Lower leg skin (tissue), 4 donors: ENCODE measurements around the gene CNGA1. TPM values are rescaled to one million over a fixed set of nuclear protein-coding genes. Genes with fewer than 3 reads are reported as not detected.

ENCODE experiments used
- DNase-seq, 2 donors: peaks; one replicate each; pipeline ENCODE4 v3.0.0-alpha.2; 2019; ENCODE audit warnings: low spot score in 2 of 2
- H3K4me3 ChIP-seq: fragments of 200-600 bp; sonication (generic); 2 replicates; pipeline ENCODE4 v1.5.1; 2017; ENCODE audit warnings: mild to moderate bottlenecking, low read depth; ENCODE audit not compliant: poor library complexity, severe bottlenecking
- POLR2A ChIP-seq, 2 donors: fragments of 450-650 bp; IDR thresholded peaks; one replicate each; pipeline ENCODE4 v1.6.1; 2016 to 2017; ENCODE audit warnings: antibody characterized with exemption in 2 of 2, mild to moderate bottlenecking in 1 of 2, moderate library complexity in 1 of 2
- WGBS, 2 donors: methylation state at CpG; one replicate each; pipeline ENCODE4 v1.1.5; 2018; 5-methylcytosine and 5-hydroxymethylcytosine counted together
- intact Hi-C: fragments of 100-400 bp; cut with DNase I; formaldehyde crosslinking; loops from one replicate; pipeline ENCODE4 v1.15.0; 2023; ENCODE audit warnings: low total_unique reads
- total RNA-seq, 4 donors: library from RNA; depleted of rRNA; stranded (reverse); fragments of >200 nt; gene quantifications; one replicate each; pipeline ENCODE4 v1.1.0, GENCODE V29; 2016
- TF ChIP-seq, protein P1 (sequence below), 3 donors: fragments of 450-650 bp; IDR thresholded peaks; one replicate each; pipeline ENCODE4 v1.5.1; 2016; ENCODE audit warnings: antibody characterized with exemption in 3 of 3, mild to moderate bottlenecking in 3 of 3, moderate library complexity in 2 of 3

The CNGA1 gene
- total RNA-seq, 4 donors from 2014 or later: 3.6 to 12.8 (median 8.7) TPM

DNA sequence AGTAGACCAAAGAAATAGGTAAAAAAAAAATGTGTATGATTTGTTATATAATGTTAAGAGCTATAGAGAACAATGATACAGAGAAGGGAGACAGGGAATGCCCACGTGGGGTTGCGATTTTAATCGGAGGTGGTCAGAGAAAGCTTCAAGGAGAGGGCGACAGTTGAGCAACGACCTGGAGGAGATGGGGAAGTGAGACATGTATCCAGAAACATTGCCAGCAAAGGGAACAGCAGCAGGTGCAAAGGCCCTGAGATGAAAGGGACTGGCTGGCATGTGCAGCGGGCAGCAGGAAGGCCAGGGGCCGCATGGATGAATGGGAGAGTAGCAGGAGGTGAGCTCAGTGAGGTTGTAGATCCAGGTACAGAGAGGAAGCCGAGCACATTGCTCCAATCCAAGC lies 33.0 kb upstream of the CNGA1 start:
- TF ChIP-seq POLR2A (IDR thresholded peaks at IDR 0.05): no peak
- TF ChIP-seq, protein P1, sequence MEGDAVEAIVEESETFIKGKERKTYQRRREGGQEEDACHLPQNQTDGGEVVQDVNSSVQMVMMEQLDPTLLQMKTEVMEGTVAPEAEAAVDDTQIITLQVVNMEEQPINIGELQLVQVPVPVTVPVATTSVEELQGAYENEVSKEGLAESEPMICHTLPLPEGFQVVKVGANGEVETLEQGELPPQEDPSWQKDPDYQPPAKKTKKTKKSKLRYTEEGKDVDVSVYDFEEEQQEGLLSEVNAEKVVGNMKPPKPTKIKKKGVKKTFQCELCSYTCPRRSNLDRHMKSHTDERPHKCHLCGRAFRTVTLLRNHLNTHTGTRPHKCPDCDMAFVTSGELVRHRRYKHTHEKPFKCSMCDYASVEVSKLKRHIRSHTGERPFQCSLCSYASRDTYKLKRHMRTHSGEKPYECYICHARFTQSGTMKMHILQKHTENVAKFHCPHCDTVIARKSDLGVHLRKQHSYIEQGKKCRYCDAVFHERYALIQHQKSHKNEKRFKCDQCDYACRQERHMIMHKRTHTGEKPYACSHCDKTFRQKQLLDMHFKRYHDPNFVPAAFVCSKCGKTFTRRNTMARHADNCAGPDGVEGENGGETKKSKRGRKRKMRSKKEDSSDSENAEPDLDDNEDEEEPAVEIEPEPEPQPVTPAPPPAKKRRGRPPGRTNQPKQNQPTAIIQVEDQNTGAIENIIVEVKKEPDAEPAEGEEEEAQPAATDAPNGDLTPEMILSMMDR (IDR thresholded peaks at IDR 0.05): no peak
- intact Hi-C loops: no loop called here

DNA sequence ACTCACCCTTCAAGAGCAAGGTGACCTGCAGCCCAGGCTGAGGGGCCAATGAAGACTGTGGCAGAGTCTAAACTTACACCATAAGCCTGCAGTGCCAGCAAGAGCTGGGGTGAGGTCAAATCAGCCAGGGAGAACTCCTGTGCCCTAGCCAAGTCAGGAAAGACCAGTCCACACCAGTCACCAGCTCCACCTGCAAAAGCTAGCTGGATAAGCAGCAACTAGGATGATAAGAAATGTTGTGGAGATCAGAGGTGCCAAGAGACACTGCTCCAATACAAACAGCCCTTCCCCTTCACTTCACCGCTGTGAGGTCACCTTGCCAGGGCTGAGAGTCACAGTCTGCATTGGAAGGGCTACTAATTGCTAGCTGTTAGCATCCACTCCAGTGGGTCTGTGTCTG lies 31.4 kb upstream of the CNGA1 start:
- intact Hi-C loops: no loop called here
- WGBS, 2 donors: 68 to 69% methylated on average over 1 of the region's 1 CpG
- no peak for DNase-seq
- no peak overlapping the region for H3K4me3 ChIP-seq
- TF ChIP-seq, protein P1 (IDR thresholded peaks at IDR 0.05): no peak
- TF ChIP-seq POLR2A (IDR thresholded peaks at IDR 0.05): no peak

More for the DNA sequence above, 33.0 kb upstream of the CNGA1 start:
- DNase-seq: no peak
- WGBS, 2 donors: 79 to 83% methylated on average over 8 of the region's 8 CpGs
- H3K4me3 ChIP-seq: no peak overlapping the region

DNA sequence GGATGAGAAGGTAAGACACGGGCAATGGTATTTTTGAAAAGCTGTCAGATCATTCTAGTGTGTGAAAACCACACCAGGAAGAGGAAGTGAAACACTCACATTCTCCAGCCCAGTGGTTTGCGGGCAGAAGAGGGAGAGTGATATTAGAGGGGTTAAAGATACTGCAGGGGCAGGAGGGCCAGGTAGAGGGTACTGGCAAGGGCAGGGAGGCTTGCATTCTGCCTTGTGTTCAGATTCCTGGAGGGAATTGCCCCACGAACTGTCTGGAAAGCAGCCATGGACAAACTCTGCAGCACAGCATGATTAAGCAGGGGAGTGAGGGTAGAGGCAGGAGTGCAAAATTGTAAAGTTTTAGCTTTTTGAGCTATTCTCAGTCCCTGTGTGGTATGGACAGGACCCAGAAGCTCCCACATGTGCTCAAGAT lies 31.0 kb upstream of the CNGA1 start:
- DNase-seq: no peak
- intact Hi-C loops: no loop called here
- TF ChIP-seq, protein P1 (IDR thresholded peaks at IDR 0.05): no peak
- no peak for TF ChIP-seq POLR2A (IDR thresholded peaks at IDR 0.05)
- WGBS, 2 donors: 29 to 37% methylated on average over 3 of the region's 3 CpGs
- H3K4me3 ChIP-seq: no peak overlapping the region

DNA sequence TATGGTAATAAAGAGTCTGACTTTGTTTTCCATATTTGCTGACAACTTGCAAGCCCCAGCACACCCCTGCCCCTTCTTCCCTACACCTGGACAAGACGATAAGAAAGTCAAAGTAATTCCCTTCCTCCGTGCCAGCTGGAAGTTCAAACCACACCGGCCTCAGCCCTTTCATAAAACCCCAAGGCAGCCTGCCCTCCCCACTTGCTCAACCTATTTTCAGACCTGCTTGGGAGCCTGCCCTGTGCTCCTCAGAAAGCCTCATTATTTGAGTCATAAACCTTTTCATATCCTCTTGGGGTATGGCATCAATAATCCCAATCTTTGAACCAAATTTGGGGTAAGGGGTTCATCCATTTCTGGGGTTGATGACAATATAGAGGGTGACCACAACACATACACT lies 29.6 kb upstream of the CNGA1 start:
- no peak for DNase-seq
- H3K4me3 ChIP-seq: no peak overlapping the region
- WGBS, 2 donors: 26 to 34% methylated on average over 3 of the region's 3 CpGs
- intact Hi-C loops: no loop called here
- TF ChIP-seq, protein P1 (IDR thresholded peaks at IDR 0.05): no peak
- TF ChIP-seq POLR2A (IDR thresholded peaks at IDR 0.05): no peak

DNA sequence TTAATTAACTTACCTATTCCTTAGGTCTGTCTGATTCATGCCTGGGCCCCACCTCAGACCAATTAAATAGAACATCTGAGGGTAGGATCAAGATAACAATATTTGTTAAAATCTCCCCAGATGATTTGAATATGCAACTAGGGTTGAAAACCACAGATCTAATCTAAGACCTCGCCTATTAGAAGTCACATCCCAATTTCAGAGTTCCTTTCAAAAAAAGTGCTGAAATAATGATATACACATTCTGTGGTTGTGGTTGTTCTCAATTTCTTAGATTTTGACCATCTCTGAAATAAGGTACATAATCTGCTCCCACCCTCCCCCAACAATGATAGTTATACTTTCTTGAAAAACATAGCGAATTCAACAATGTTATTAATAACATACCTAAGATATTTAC lies 27.8 kb upstream of the CNGA1 start:
- 80 to 82% methylated on average over 2 of the region's 2 CpGs for WGBS, 2 donors
- TF ChIP-seq, protein P1 (IDR thresholded peaks at IDR 0.05): no peak
- no peak for TF ChIP-seq POLR2A (IDR thresholded peaks at IDR 0.05)
- DNase-seq: no peak
- H3K4me3 ChIP-seq: no peak overlapping the region
- intact Hi-C loops: no loop called here

DNA sequence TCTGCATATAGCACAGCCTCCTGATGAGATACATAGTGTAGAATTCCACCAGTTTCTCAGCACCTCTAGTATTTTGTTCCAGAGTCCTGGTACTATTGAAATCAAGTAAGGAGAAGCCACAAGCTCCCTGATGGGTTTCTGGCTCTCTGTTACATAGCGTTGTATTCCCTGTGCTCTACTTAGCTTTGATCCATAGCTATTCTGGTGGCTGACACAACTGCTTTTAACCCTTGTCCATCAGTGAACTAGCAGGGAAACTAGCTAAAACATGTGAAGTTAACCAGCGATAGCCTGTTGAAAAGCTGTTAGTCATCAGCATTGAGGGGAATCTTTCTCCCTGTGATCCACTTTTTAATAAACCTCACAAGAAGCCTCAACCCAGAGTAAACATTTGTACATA lies 27.0 kb upstream of the CNGA1 start:
- DNase-seq: no peak
- H3K4me3 ChIP-seq: no peak overlapping the region
- TF ChIP-seq POLR2A (IDR thresholded peaks at IDR 0.05): no peak
- TF ChIP-seq, protein P1 (IDR thresholded peaks at IDR 0.05): no peak
- intact Hi-C loops: no loop called here
- WGBS, 2 donors: 64 to 68% methylated on average over 2 of the region's 2 CpGs
